Measurements from ENCODE around the gene PIKFYVE.
A peak's percentile ranks its signal among the peaks of the same experiment; 100 is the strongest.
"Not testable (repeated sequence)": the region's sequence is repeated elsewhere in the genome, so short reads cannot be mapped to it uniquely, and the experiment has no call there.

PIKFYVE gene, protein sequence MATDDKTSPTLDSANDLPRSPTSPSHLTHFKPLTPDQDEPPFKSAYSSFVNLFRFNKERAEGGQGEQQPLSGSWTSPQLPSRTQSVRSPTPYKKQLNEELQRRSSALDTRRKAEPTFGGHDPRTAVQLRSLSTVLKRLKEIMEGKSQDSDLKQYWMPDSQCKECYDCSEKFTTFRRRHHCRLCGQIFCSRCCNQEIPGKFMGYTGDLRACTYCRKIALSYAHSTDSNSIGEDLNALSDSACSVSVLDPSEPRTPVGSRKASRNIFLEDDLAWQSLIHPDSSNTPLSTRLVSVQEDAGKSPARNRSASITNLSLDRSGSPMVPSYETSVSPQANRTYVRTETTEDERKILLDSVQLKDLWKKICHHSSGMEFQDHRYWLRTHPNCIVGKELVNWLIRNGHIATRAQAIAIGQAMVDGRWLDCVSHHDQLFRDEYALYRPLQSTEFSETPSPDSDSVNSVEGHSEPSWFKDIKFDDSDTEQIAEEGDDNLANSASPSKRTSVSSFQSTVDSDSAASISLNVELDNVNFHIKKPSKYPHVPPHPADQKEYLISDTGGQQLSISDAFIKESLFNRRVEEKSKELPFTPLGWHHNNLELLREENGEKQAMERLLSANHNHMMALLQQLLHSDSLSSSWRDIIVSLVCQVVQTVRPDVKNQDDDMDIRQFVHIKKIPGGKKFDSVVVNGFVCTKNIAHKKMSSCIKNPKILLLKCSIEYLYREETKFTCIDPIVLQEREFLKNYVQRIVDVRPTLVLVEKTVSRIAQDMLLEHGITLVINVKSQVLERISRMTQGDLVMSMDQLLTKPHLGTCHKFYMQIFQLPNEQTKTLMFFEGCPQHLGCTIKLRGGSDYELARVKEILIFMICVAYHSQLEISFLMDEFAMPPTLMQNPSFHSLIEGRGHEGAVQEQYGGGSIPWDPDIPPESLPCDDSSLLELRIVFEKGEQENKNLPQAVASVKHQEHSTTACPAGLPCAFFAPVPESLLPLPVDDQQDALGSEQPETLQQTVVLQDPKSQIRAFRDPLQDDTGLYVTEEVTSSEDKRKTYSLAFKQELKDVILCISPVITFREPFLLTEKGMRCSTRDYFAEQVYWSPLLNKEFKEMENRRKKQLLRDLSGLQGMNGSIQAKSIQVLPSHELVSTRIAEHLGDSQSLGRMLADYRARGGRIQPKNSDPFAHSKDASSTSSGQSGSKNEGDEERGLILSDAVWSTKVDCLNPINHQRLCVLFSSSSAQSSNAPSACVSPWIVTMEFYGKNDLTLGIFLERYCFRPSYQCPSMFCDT (N-terminal part only)

DNA sequence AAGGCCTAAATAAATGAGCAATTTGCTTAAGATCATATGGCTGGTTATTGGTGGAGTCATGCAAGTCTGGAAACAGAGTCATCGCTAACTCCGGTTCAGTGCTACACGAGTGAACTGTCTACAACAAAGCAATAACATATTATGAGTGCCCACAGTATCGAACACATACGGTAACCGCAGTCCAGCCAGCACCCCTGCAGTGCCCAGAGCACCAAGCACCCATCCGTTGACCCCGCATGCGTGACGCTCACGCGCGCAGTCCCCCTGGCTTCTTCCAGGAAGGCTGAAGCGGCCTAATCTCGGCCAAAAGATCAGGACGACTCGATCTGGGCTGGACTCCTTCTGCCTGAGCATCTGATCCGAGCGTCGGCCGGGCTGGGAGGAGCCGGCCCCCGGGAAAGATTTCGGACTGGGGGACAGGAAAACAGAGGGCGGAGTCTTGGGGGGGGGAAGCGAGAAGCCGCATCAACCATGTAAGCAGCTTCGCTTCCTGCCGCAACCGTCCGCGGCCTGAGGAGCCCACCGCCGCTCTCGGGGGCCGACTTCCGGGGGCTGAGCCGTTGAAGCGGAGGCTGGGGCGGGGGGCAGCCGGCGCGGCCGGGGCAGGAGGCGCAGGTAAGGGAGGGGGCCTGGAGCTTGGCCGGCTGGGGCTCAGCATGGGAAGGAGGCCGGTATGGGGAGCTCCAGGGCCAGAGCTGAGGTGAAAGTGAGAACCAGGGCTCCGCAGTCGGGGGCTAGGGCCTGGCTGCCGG is at the start of gene PIKFYVE:
Gene PIKFYVE (plus strand): TSS at position 455 of the 752 bp plus-strand sequence. CDS start 5,265 bp downstream, outside the sequence.
- peak; percentile 96 for FAIRE-seq

DNA sequence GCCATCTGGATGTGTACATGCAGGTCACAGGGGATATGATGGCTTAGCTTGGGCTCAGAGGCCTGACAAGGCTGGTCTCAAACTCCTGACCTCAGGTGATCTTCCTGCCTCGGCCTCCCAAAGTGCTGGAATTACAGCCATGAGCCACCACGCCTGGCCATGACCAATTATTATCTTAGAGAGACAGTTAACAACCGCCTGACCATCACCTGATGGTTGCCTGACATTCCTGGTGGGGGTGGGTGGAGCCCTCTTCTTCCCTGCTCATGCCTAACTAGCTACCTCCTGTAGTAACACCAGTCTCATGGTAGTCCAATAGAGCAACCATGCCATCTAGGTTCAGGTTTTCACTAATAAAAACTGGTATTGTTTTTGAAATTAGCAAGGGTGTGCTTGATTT is 44.2 kb upstream of the PIKFYVE start:
- FAIRE-seq = not testable (repeated sequence)

DNA sequence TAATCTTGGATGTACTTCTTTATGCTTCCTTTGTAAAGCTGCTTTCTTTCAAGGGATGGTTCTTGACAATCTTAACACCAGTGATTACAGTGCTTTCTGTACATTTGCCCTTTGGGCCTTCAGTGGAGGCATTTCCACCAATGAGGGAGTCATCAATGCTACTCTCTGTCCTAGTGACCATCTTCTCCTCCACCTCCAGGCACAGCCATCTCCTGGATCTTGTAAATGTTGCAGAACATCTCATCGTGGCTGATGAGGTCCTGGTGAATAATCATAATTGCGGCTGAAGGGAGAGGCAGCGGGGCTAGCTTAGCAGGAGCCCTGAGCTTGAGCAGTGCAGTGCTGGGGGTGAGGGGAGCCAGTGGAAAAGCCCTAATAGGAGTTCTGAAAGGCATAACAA is 43.7 kb upstream of the PIKFYVE start:
- FAIRE-seq = no peak

DNA sequence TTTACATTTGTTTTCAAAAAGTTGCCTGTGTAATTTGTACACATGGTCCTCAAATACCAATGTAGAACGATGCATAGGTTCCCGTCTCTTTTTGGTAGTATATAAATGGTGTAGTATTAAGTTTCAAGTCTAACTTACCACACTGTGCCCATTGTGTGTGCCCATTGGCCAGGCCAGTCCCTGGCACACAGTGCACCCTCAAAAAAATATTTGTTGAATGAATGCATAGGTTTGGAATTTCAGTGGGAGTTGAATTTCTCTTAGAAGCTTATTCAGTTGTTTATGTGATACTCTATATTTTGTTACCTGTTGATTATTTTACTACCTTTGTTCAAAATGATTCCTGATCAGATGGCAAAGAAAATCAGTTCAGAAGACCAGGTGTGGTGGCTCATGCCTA is 41.3 kb upstream of the PIKFYVE start:
- no peak for FAIRE-seq

DNA sequence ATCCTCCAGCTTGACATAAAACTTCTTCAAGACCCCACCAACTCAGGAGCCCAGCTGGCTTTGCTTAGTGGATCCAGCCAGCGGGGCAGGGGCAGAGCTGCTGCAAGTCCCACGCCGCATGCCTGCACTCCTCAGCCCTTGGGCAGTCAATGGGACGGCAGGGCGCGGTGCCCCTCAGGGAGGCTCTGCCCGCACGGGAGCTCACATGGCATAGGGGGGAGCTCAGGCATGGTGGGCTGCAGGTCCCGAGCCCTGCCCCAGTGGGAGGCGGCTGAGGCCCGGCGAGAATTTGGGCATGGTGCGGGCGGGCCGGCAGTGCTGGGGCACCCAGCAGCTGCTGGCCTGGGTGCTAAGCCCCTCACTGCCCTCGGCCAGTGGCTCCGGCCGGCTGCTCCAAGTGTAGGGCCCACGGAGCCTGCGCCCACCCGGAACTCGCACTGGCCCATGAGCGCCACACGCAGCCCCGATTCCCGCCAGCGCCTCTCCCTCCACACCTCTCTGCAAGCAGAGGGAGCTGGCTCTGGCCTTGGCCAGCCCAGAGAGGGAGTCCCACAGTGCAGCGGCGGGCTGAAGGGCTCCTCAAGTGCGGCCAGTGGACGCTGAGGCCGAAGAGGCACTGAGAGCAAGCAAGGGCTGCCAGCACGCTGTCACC is 38.3 kb upstream of the PIKFYVE start:
- no peak for FAIRE-seq

DNA sequence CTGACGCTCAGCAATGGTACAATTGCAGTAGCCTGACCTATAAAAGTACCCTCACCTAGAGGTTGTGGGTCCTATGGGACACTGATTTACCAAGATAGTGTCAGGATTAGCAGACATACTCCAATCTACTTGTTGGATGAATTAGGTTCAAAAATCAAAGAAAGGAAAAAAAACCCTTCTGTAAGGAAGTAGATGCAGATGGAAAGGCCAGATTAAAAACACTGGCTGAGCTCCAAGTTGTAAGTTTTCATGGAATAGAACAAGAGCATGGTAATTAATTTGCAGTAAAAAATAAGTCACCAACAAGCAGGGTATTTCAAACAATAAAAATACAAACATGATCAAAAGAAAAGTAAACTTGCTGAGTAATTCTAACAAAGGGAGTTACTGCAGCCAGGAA is 37.6 kb upstream of the PIKFYVE start:
- FAIRE-seq = no peak

DNA sequence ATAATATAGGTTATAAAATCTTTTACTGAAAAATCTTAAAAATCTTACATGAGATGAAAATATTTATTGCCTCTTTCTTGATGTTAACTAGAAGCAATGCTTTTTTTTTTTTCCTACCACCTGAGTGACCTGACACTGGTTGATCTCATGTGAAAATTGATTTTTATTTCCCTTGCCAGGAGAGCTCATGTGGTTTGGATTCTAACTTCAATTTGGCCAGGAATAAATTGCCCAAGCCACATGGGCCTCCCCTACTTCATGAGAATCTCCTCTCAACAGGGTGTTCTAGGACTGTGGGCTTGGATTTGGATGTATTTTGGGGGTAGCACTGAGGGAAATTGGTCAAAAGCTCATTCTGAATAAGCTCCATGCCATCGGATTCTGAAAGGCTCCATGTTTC is 31.3 kb upstream of the PIKFYVE start:
- no peak for FAIRE-seq

DNA sequence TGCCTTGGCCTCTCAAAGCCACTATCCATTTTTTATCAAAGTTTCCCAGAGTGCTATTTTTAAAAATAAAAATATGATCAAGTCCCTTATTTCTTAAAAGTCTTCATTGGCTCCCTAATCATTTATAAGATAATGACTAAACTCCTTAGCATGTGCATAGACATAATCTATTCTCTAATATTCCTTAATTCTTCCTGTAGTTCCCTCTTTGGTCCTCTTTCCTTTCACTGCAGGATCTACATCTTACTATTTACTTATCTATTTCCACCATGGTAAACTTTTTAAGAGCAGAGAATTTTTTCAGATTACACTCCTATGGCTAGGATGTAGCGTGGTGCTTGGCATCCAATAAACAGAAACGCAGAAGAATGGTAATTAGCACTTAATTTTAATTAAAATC is 30.2 kb upstream of the PIKFYVE start:
- FAIRE-seq = no peak

DNA sequence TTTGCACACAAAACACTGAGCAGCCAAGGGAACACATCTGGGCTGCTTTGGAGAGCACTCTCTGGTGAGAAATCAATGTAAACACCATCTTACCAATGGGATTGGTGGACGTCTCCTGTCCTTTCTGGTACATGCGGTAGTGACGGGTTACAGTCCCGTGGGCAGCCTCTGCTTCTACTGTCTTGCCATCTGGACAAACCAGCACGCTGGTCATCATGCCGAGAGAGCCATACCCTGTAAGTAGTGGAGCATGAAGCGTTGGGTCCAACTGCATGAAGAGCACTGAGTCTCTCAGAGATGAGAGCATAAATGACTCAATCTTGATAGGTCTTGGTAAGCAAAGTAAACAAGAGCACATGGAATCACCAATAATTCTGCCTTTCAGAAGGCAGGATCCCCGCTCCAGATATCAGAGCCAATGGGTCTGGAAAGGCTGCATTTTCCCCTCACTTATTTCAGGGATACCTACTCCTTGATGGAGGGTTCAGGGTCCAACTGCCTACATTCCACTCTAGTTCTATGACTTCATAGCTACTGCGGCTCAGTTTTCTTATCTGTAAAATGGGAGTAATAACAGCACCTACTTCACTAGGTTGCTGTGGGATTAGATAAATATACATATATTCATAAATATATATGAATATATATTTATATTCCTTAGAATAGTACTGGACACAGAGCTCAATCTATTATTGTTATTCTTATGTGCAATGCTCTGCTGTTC is 26.1 kb upstream of the PIKFYVE start:
- no peak for FAIRE-seq

DNA sequence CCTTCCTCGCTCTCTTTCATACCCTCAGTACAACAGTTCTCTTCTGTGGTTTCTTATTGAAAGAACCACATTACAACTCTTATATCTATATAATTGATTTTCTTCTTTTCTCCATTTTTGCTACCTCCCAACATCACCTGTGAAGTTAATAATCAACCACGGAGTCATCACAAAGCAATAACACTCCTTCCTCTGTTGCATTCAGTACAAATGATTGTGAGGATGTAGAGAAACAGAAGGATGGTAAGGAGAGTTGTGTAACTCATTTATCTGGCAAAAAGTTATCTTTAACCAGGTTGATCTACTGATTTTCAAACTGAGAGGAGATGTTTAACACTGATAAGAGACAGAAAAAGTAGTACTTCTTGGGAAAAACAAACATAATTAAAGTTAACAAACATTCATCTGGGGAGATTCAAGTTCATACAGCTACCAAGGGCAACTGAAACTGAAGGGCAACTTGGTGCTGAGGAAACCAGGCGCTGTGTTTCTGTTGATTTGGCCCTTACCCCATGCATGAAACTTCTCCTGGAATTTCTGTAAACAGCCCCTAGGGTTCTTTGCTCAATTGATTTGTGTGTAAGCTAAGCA is 25.3 kb upstream of the PIKFYVE start:
- no peak for FAIRE-seq

DNA sequence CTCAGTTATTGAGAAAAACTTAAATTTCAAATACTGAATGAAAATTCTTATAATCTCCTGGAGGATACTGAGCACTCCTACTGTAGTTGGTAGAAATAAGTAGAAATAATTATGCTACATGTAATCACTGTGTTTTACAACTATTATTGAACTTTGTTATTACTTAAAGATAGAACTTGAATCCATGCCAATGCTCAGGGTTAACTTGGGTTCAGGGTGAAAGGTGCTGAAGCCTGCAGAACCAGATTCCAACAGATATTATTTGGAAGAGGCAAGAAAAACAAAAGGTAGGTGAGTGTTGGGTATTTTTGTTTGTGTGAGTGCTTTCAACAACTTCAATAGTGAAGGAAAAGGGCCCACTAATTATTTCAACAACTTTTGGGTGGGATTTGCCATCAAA is 21.6 kb upstream of the PIKFYVE start:
- no peak for FAIRE-seq

DNA sequence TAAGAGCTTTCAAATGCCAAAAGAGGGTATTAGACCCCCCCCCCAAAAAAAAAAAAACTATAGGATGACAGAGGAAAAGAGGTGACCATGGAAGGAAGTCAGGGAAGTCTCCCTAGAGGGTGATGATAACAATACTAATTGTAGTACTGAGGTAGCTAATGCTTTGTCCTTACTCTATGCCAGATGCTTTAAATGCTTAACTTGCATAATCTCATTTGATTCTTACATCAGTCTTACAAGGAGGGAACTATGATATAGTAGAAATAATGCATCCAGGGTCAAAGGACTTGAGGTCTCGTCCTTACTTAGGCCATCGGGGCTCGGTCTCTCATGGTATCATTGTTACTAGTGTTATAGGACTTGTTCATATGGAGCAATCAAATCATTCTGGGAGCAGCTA is 20.3 kb upstream of the PIKFYVE start:
- no peak for FAIRE-seq

DNA sequence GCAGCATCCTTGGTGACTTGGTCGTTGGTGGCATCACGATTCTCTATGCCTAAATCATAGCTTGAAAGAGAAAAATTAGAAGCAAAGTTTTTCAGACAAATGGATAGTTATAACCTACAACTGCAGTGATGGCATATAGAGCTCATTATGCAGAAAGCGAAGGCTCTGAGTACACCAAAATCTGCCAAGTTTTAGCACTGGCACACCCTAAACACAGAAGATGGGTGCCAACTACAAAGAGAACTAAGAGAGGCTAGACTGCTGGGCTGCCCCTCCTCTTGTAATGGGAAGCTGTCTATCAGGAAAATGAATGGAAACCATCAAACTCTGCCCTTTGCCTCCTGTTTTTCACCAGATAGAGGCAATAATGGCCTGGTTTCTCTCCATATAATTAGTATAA is 17.5 kb upstream of the PIKFYVE start:
- FAIRE-seq = no peak

DNA sequence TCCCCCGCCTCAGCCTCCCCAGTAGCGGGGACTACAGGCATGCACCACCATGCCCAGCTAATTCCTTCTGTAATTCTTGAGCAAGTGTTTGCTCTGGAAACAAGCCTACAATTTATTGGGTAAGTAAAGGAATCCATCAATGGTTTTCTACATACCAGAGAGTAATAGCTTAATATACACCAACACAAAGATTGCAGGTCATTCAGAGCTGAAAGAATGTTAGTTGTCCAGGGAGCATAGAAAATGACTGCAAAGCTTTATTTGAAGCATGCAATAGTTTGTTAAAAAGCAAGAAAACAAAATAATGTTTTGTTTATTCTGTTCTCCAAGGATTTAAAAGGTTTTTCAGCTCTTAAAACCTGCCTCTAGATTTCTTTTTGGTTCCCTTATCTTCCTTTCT is 16.8 kb upstream of the PIKFYVE start:
- FAIRE-seq = no peak

DNA sequence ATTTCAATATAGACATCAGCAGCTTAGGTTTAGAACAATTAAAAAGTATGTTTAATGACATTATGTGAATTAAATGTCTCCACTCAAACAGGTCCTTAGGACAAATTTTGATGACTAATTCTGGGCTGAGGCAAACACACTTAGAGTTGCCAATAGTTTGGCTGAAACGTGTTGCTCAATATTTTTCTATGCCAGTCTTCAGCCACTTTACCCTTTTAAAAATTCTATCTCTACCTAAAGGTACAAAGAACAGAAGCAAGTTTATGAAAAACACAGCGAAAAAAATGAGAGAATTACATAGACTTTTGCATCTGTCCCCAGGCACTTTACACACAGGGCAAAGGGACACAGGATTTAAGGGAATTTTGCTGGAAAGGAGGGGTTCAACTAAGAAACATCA is 15.7 kb upstream of the PIKFYVE start:
- no peak for FAIRE-seq

DNA sequence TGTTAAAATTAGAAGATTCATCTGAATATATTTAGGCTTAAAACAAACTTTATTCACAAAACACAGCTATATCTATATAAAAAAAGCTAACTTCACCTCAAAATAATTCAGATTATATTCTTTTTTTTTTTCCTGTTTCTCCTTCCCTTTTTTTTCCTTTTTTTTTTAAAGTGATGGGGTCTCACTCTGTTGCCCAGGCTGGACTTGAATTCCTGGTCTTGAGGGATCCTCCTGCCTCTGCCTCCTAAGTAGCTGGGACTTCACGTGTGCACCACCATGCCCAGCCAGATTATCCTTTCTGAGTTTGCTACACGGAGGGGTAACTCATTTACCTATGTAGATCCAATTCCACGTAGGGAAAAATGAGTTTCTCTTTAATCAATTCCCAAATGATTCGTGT is 15.0 kb upstream of the PIKFYVE start:
- FAIRE-seq = no peak

DNA sequence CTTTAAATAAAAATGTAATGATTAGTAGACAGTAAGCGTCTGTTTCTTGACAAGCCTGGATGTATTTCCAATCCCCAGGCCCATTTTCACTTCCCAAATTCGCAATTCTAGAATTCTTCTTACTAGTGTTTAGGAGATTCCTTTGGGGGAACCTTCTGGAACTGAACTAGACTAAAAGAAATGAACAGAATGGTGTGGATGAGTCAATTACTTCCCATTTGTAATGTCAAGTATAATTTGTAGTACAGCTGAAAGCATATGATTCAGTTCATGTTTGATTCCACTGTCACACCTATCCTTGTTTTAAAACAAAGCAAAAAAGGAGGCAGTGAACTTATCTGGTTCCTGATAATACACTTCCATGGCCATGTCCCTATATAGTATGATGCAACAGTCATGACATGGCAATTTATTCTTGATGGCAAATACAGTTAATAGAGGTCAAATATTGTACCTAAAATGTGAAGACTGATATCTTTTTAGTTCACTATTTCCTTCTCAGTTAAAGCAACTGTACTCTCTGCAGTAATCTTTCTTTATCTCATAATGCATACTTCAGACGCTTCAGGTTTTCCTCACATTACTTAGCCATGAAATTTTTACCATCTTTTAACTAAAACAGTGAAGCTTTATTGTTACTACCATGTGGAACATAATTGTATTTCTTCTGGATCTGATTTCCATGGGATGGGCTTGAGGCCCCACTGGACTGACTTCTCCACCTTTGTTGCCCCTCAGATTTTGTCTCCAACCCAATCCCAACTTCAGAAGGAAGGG is 13.2 kb upstream of the PIKFYVE start:
- FAIRE-seq = no peak

DNA sequence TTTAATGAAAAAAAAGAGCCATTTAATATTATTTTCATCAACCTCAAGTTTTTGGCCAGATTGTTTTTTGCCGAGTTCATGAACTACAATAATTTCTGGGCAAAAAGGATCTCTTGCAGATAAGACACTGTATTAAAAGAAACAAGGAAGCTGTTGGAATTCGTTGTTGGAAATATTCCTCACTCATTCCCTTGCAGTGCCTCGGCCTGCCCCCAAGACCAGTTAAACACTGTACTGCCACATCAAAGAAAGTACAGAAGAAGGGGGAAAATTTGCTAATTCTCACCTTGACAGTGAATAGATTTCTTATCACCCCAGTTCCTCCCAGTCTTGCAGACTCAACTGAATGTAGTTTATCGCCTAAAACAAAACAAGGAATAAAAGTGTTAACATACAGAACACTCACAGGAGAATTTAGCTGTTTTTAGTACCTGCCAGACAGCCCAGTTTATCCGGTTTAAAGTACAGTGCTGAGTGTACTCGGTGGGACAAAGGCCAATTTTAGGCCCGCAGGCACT is 12.4 kb upstream of the PIKFYVE start:
- no peak for FAIRE-seq

DNA sequence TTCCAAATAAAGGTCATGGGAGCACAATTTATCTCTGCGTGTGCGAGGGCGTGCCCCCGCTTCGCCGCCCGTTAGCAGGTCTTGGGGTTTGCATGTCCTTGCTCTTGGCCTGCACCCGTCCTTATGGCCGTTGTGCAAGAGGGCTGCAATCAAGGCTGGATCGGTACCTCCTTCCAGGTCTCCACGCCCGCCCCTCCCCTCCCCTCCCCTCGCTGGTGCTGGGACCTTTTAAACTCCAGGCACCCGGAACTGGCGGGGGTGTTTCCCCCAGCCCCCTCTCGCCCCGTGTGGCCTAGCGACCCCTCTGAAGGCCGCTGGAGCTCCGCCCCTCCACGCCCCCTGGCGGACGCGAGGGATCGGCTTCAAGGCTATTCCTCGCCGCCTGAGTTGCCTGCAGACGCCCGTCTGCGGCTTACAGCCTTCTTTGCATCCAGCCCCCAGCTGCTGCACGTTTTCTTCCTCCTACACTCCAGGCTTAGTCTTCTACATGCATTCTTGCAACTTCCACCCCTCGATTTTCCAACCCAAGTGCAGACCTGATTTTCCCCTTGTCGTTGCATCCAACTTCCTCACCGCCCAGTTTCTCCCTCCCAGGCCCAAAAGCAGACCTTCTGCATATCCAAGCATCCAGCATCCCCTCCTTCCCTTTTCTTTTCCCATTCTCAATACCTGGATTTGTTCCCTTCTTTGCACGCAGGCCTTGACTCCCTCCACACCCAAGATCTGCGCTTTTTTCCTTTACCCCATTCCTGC is 11.8 kb upstream of the PIKFYVE start:
- FAIRE-seq = no peak

Data from TTC549 (cell line).